CD4-positive, alpha-beta T cell treated with Interleukin-12 subunit alpha and Interleukin-12 subunit beta, for 1 hour (primary cell): ENCODE measurements around the gene CCT7.

Experiments
- DNase-seq: peaks from one replicate; pipeline ENCODE4 v3.0.0-alpha.2; 2020

The CCT7 gene

GRCh38 chr2:73269686-73270465 lies 35.8 kb downstream of the CCT7 start:
- no peak for DNase-seq

- no peak for DNase-seq
Measured at GRCh38 chr2:73272270-73272669, 38.2 kb downstream of the CCT7 start.

- DNase-seq: no peak
Measured at GRCh38 chr2:73279852-73280251, 45.7 kb downstream of the CCT7 start.

- DNase-seq: no peak
Measured at GRCh38 chr2:73281244-73281643, 47.1 kb downstream of the CCT7 start.

GRCh38 chr2:73282924-73283544 lies 48.9 kb downstream of the CCT7 start:
- DNase-seq: no peak

GRCh38 chr2:73283545-73284295 lies 49.6 kb downstream of the CCT7 start:
- DNase-seq: no peak

- DNase-seq: peak; percentile 74
Measured at GRCh38 chr2:73284296-73285158, 50.4 kb downstream of the CCT7 start, which contains the start of gene FBXO41. Gene FBXO41 (minus strand): TSS chr2:73284478. CDS start chr2:73269630, 14,848 bp downstream.

GRCh38 chr2:73285159-73285739 lies 51.1 kb downstream of the CCT7 start:
- DNase-seq: peak; percentile 25

GRCh38 chr2:73286134-73286655 lies 52.1 kb downstream of the CCT7 start:
- no peak for DNase-seq

GRCh38 chr2:73289304-73289703 lies 55.2 kb downstream of the CCT7 start:
- DNase-seq: no peak

GRCh38 chr2:73290049-73290839 lies 56.1 kb downstream of the CCT7 start:
- peak; percentile 64 for DNase-seq

- peak; percentile 64 for DNase-seq
Measured at GRCh38 chr2:73291093-73291460, 57.0 kb downstream of the CCT7 start.

- DNase-seq: no peak
Measured at GRCh38 chr2:73291461-73292315, 57.6 kb downstream of the CCT7 start.

GRCh38 chr2:73292316-73292905 lies 58.3 kb downstream of the CCT7 start:
- no peak for DNase-seq

GRCh38 chr2:73292906-73293533 lies 58.9 kb downstream of the CCT7 start:
- DNase-seq: no peak

- peak; percentile 94 for DNase-seq
Measured at GRCh38 chr2:73293534-73294171, 59.5 kb downstream of the CCT7 start, which contains the start of gene EGR4. Gene EGR4 (minus strand): TSS chr2:73293548. CDS start chr2:73293317, 231 bp downstream.

GRCh38 chr2:73294239-73294638 lies 60.1 kb downstream of the CCT7 start:
- DNase-seq: no peak

- no peak for DNase-seq
Measured at GRCh38 chr2:73295751-73296400, 61.8 kb downstream of the CCT7 start.
